ENCODE data around the gene MXI1.

The MXI1 gene

GRCh38 chr10:110313674-110314073 lies 106.3 kb downstream of the MXI1 start:
- no peaks in the 10 kb centered on the region for H3F3A ChIP-seq (ENCODE audit: low read depth)
- H3K27me3 ChIP-seq (ENCODE audit: insufficient read depth, low read length, poor library complexity, severe bottlenecking), result no peaks in the 10 kb centered on the region
- H3K4me1 ChIP-seq (ENCODE audit: insufficient read depth, low read length, poor library complexity, severe bottlenecking), result peaks cover 10% of the 10 kb centered on the region
- no peak overlapping the region for H2AFZ ChIP-seq (ENCODE audit: low read length)
- no peaks in the 10 kb centered on the region for H4K20me1 ChIP-seq (ENCODE audit: insufficient read depth, low read length, poor library complexity, severe bottlenecking)
- no peaks in the 10 kb centered on the region for H3K9me3 ChIP-seq (ENCODE audit: insufficient read depth, low read depth, low read length)
- no peaks in the 10 kb centered on the region for H3K9me2 ChIP-seq (replicated peaks; ENCODE audit: low read depth, low read length)
- no peak overlapping the region for H3K9ac ChIP-seq (ENCODE audit: low read depth, low read length, poor library complexity, severe bottlenecking)
- H3K36me3 ChIP-seq (ENCODE audit: insufficient read depth, low read length), result no peaks in the 10 kb centered on the region
- TF ChIP-seq, protein P1, sequence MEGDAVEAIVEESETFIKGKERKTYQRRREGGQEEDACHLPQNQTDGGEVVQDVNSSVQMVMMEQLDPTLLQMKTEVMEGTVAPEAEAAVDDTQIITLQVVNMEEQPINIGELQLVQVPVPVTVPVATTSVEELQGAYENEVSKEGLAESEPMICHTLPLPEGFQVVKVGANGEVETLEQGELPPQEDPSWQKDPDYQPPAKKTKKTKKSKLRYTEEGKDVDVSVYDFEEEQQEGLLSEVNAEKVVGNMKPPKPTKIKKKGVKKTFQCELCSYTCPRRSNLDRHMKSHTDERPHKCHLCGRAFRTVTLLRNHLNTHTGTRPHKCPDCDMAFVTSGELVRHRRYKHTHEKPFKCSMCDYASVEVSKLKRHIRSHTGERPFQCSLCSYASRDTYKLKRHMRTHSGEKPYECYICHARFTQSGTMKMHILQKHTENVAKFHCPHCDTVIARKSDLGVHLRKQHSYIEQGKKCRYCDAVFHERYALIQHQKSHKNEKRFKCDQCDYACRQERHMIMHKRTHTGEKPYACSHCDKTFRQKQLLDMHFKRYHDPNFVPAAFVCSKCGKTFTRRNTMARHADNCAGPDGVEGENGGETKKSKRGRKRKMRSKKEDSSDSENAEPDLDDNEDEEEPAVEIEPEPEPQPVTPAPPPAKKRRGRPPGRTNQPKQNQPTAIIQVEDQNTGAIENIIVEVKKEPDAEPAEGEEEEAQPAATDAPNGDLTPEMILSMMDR (conservative IDR thresholded peaks at IDR 0.05; ENCODE audit: low read length), result no peak
- no peak for TF ChIP-seq EZH2phosphoT487 (IDR thresholded peaks at IDR 0.05; ENCODE audit: borderline replicate concordance)
- no peak overlapping the region for H3K4me3 ChIP-seq (ENCODE audit: low read length, poor library complexity, severe bottlenecking)
- no peak overlapping the region for H3K4me2 ChIP-seq (ENCODE audit: low read depth, low read length, poor library complexity, severe bottlenecking)
- H3K79me2 ChIP-seq (ENCODE audit: insufficient read depth, low read length), result no peaks in the 10 kb centered on the region

DNA sequence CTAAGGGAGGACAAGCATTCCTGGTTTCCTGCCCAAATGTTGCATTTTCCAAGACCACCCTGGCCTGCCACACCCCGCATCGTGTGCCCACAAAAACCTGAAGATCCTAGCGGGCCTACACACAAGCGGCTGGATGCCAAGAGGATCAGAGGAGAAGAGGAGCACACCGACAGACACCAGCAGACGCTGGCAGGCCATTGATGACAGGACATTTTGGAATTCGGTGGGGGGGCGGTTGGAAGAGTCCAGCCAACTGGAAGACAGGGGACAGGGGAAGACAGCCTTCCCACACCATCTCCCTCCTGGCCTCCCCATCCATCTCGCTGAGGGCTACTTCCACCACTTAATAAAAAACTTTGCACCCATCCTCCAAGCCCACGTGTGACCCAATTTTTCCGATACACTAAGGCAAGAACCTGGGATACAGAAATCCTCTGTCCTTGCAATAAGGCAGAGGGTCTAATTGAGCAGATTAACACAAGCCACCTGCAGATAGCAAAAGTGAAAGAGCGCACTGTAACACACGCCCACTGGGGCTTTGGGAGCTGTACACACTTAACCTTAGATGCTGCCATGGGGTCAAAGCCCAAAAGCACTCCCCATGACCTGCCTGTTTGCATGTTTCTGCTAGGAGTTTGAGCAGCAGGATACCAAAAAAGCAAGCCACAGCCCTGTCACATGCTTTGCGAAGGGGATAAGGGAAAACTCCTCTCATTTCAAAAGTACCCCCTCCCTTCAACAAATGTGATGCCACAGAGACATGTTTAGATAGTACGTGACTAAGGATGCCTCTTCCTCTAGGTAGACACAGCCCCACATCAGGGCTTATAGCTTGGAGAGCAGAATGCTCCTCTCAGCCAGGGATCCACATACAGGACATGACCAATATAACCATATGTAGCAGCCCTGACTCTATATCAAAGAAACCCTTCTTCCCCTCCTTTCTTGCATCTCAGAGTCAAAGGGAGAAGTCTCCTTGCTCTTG lies 110.8 kb downstream of the MXI1 start:
- no peak for TF ChIP-seq EZH2phosphoT487 (IDR thresholded peaks at IDR 0.05; ENCODE audit: borderline replicate concordance)
- TF ChIP-seq, protein P1 (conservative IDR thresholded peaks at IDR 0.05; ENCODE audit: low read length), result no peak
- Histone ChIP-seq H3K9ac (ENCODE audit: low read depth, low read length, poor library complexity, severe bottlenecking) (no peak overlapping the region), H3K4me2 (ENCODE audit: low read depth, low read length, poor library complexity, severe bottlenecking) (no peak overlapping the region)

GRCh38 chr10:110321869-110322620 lies 114.6 kb downstream of the MXI1 start:
- Histone ChIP-seq H2AFZ (ENCODE audit: low read length) (no peak overlapping the region), H3K4me3 (ENCODE audit: low read length, poor library complexity, severe bottlenecking) (no peak overlapping the region), H3K4me1 (ENCODE audit: insufficient read depth, low read length, poor library complexity, severe bottlenecking) (no peaks in the 10 kb centered on the region), H3K4me2 (ENCODE audit: low read depth, low read length, poor library complexity, severe bottlenecking) (no peak overlapping the region), H3K36me3 (ENCODE audit: insufficient read depth, low read length) (no peaks in the 10 kb centered on the region), H3K9me3 (ENCODE audit: insufficient read depth, low read depth, low read length) (no peaks in the 10 kb centered on the region), H3F3A (ENCODE audit: low read depth) (no peaks in the 10 kb centered on the region), H3K9me2 (replicated peaks; ENCODE audit: low read depth, low read length) (no peaks in the 10 kb centered on the region), H3K79me2 (ENCODE audit: insufficient read depth, low read length) (no peaks in the 10 kb centered on the region), H3K27me3 (ENCODE audit: insufficient read depth, low read length, poor library complexity, severe bottlenecking) (peaks cover 8% of the 10 kb centered on the region), H4K20me1 (ENCODE audit: insufficient read depth, low read length, poor library complexity, severe bottlenecking) (no peaks in the 10 kb centered on the region), H3K9ac (ENCODE audit: low read depth, low read length, poor library complexity, severe bottlenecking) (no peak overlapping the region)
- TF ChIP-seq EZH2phosphoT487 (IDR thresholded peaks at IDR 0.05; ENCODE audit: borderline replicate concordance), result no peak
- TF ChIP-seq, protein P1 (conservative IDR thresholded peaks at IDR 0.05; ENCODE audit: low read length), result no peak

More for the DNA sequence above, 110.8 kb downstream of the MXI1 start:
- no peaks in the 10 kb centered on the region for H3F3A ChIP-seq (ENCODE audit: low read depth)
- no peaks in the 10 kb centered on the region for H3K9me2 ChIP-seq (replicated peaks; ENCODE audit: low read depth, low read length)
- no peaks in the 10 kb centered on the region for H3K9me3 ChIP-seq (ENCODE audit: insufficient read depth, low read depth, low read length)
- H3K4me3 ChIP-seq (ENCODE audit: low read length, poor library complexity, severe bottlenecking), result no peak overlapping the region
- peaks cover 8% of the 10 kb centered on the region for H3K27me3 ChIP-seq (ENCODE audit: insufficient read depth, low read length, poor library complexity, severe bottlenecking)
- no peaks in the 10 kb centered on the region for H3K79me2 ChIP-seq (ENCODE audit: insufficient read depth, low read length)
- H3K4me1 ChIP-seq (ENCODE audit: insufficient read depth, low read length, poor library complexity, severe bottlenecking), result no peaks in the 10 kb centered on the region
- H4K20me1 ChIP-seq (ENCODE audit: insufficient read depth, low read length, poor library complexity, severe bottlenecking), result no peaks in the 10 kb centered on the region
- no peak overlapping the region for H2AFZ ChIP-seq (ENCODE audit: low read length)
- no peaks in the 10 kb centered on the region for H3K36me3 ChIP-seq (ENCODE audit: insufficient read depth, low read length)

Measured in Loucy (cell line).